GM19240 (cell line): ENCODE data around the gene TRIM14.
A peak's percentile ranks its signal among the peaks of the same experiment; 100 is the strongest.
"Not testable (repeated sequence)": the region's sequence is repeated elsewhere in the genome, so short reads cannot be mapped to it uniquely, and the experiment has no call there.

Source experiments
- DNase-seq: peaks from one replicate; pipeline ENCODE4 v3.0.0; 2011; ENCODE audit warnings: low spot score; ENCODE audit not compliant: insufficient read length

TRIM14 gene

GRCh38 chr9:98083566-98084183 is 35.3 kb downstream of the TRIM14 start:
- no peak for DNase-seq

GRCh38 chr9:98083061-98083501 is 35.9 kb downstream of the TRIM14 start:
- no peak for DNase-seq

GRCh38 chr9:98081477-98082219 is 37.4 kb downstream of the TRIM14 start:
- no peak for DNase-seq

- DNase-seq: no peak
Observed at GRCh38 chr9:98080780-98081179, 38.2 kb downstream of the TRIM14 start.

- DNase-seq: no peak
Observed at GRCh38 chr9:98080326-98080725, 38.7 kb downstream of the TRIM14 start.

- no peak for DNase-seq
Observed at GRCh38 chr9:98078895-98079294, 40.1 kb downstream of the TRIM14 start.

GRCh38 chr9:98076514-98076890 is 42.5 kb downstream of the TRIM14 start:
- DNase-seq: not testable (repeated sequence)

- no peak for DNase-seq
Observed at GRCh38 chr9:98075332-98075805, 43.7 kb downstream of the TRIM14 start.

- peak; percentile 50 for DNase-seq
Observed at GRCh38 chr9:98074115-98074990, 44.7 kb downstream of the TRIM14 start.

- DNase-seq: no peak
Observed at GRCh38 chr9:98071737-98072136, 47.3 kb downstream of the TRIM14 start.

GRCh38 chr9:98070704-98071103 is 48.3 kb downstream of the TRIM14 start:
- DNase-seq: no peak

- DNase-seq: no peak
Observed at GRCh38 chr9:98069551-98069950, 49.5 kb downstream of the TRIM14 start.

GRCh38 chr9:98067184-98067583 is 51.8 kb downstream of the TRIM14 start:
- no peak for DNase-seq

GRCh38 chr9:98066235-98066634 is 52.8 kb downstream of the TRIM14 start:
- no peak for DNase-seq

GRCh38 chr9:98064623-98065392 is 54.2 kb downstream of the TRIM14 start:
- DNase-seq: no peak

- no peak for DNase-seq
Observed at GRCh38 chr9:98062161-98062560, 56.9 kb downstream of the TRIM14 start.

GRCh38 chr9:98057138-98057799 is 61.8 kb downstream of the TRIM14 start:
- no peak for DNase-seq

GRCh38 chr9:98056269-98057137 is 62.5 kb downstream of the TRIM14 start, which contains the start of gene NANS:
TSS of gene NANS (plus strand) at chr9:98056732. CDS start at chr9:98056809, 77 bp downstream.
- peak; percentile 87 for DNase-seq

GRCh38 chr9:98054376-98054951 is 64.6 kb downstream of the TRIM14 start:
- no peak for DNase-seq
